Adipocyte (in vitro differentiated cells): ENCODE data around the gene TGDS.
A peak's percentile ranks its signal among the peaks of the same experiment; 100 is the strongest.

ENCODE experiments used
- DNase-seq: peaks from one replicate; pipeline ENCODE4 v3.0.0-alpha.2; 2015; ENCODE audit warnings: low read depth
- H3K27me3 ChIP-seq: replicated peaks from 2 replicates; pipeline ENCODE4 v1.7.0; 2013; ENCODE audit warnings: mild to moderate bottlenecking, low read length, moderate library complexity; ENCODE audit not compliant: control insufficient read depth, insufficient read depth
- H3K36me3 ChIP-seq: 2 replicates; pipeline ENCODE4 v1.7.0; 2013; ENCODE audit warnings: low read length, mild to moderate bottlenecking, moderate library complexity; ENCODE audit not compliant: control insufficient read depth, insufficient read depth, severe bottlenecking
- H3K4me1 ChIP-seq: 2 replicates; pipeline ENCODE4 v1.7.0; 2013; ENCODE audit warnings: mild to moderate bottlenecking, low read length, moderate library complexity; ENCODE audit not compliant: control insufficient read depth, insufficient read depth
- H3K4me3 ChIP-seq: 2 replicates; pipeline ENCODE4 v1.7.0; 2013; ENCODE audit warnings: mild to moderate bottlenecking, low read length, moderate library complexity
- H3K9ac ChIP-seq: 2 replicates; pipeline ENCODE4 v1.7.0; 2013; ENCODE audit warnings: mild to moderate bottlenecking, low read length, moderate library complexity
- H3K9me3 ChIP-seq: 2 replicates; pipeline ENCODE4 v1.7.0; 2013; ENCODE audit warnings: mild to moderate bottlenecking, low read length, moderate library complexity; ENCODE audit not compliant: control insufficient read depth

TGDS gene

GRCh38 chr13:94567581-94567980 lies 28.4 kb downstream of the TGDS start:
- Histone ChIP-seq H3K9ac (no peak overlapping the region), H3K4me3 (no peak overlapping the region), H3K36me3 (peaks cover 30% of the 10 kb centered on the region), H3K9me3 (no peaks in the 10 kb centered on the region), H3K27me3 (no peaks in the 10 kb centered on the region), H3K4me1 (no peaks in the 10 kb centered on the region)
- no peak for DNase-seq

GRCh38 chr13:94561126-94561525 lies 34.8 kb downstream of the TGDS start:
- Histone ChIP-seq H3K36me3 (peaks cover 8% of the 10 kb centered on the region), H3K4me3 (no peak overlapping the region), H3K9me3 (no peaks in the 10 kb centered on the region), H3K27me3 (no peaks in the 10 kb centered on the region), H3K4me1 (peaks cover 8% of the 10 kb centered on the region), H3K9ac (no peak overlapping the region)
- DNase-seq = no peak

- Histone ChIP-seq H3K4me1 (peaks cover 8% of the 10 kb centered on the region), H3K36me3 (peaks cover 8% of the 10 kb centered on the region), H3K9ac (no peak overlapping the region), H3K27me3 (no peaks in the 10 kb centered on the region), H3K4me3 (no peak overlapping the region), H3K9me3 (no peaks in the 10 kb centered on the region)
- no peak for DNase-seq
Measured at GRCh38 chr13:94560116-94560515, 35.8 kb downstream of the TGDS start.

- no peaks in the 10 kb centered on the region for H3K9me3 ChIP-seq
- DNase-seq = no peak
- H3K4me3 ChIP-seq = no peak overlapping the region
- peaks cover 8% of the 10 kb centered on the region for H3K4me1 ChIP-seq
- peaks cover 8% of the 10 kb centered on the region for H3K36me3 ChIP-seq
- no peaks in the 10 kb centered on the region for H3K27me3 ChIP-seq
- H3K9ac ChIP-seq = no peak overlapping the region
Measured at GRCh38 chr13:94559222-94559795, 36.6 kb downstream of the TGDS start.

GRCh38 chr13:94558716-94559115 lies 37.2 kb downstream of the TGDS start:
- Histone ChIP-seq H3K4me3 (no peak overlapping the region), H3K9ac (no peak overlapping the region), H3K4me1 (peaks cover 8% of the 10 kb centered on the region), H3K9me3 (no peaks in the 10 kb centered on the region), H3K27me3 (no peaks in the 10 kb centered on the region), H3K36me3 (peaks cover 8% of the 10 kb centered on the region)
- no peak for DNase-seq

GRCh38 chr13:94557684-94558235 lies 38.2 kb downstream of the TGDS start:
- peaks cover 8% of the 10 kb centered on the region for H3K4me1 ChIP-seq
- DNase-seq = no peak
- peaks cover 4% of the 10 kb centered on the region for H3K36me3 ChIP-seq
- no peak overlapping the region for H3K4me3 ChIP-seq
- no peaks in the 10 kb centered on the region for H3K27me3 ChIP-seq
- H3K9ac ChIP-seq = no peak overlapping the region
- H3K9me3 ChIP-seq = no peaks in the 10 kb centered on the region

GRCh38 chr13:94556621-94557020 lies 39.3 kb downstream of the TGDS start:
- H3K4me1 ChIP-seq = peaks cover 8% of the 10 kb centered on the region
- H3K27me3 ChIP-seq = no peaks in the 10 kb centered on the region
- no peak overlapping the region for H3K4me3 ChIP-seq
- H3K9ac ChIP-seq = no peak overlapping the region
- DNase-seq = no peak
- no peaks in the 10 kb centered on the region for H3K36me3 ChIP-seq
- no peaks in the 10 kb centered on the region for H3K9me3 ChIP-seq

- Histone ChIP-seq H3K27me3 (no peaks in the 10 kb centered on the region), H3K4me3 (no peak overlapping the region), H3K4me1 (peaks cover 8% of the 10 kb centered on the region), H3K9me3 (no peaks in the 10 kb centered on the region), H3K9ac (no peak overlapping the region), H3K36me3 (no peaks in the 10 kb centered on the region)
- DNase-seq = no peak
Measured at GRCh38 chr13:94556041-94556440, 39.9 kb downstream of the TGDS start.

GRCh38 chr13:94553766-94554165 lies 42.2 kb downstream of the TGDS start:
- Histone ChIP-seq H3K36me3 (no peaks in the 10 kb centered on the region), H3K27me3 (no peaks in the 10 kb centered on the region), H3K9me3 (no peaks in the 10 kb centered on the region), H3K4me3 (no peak overlapping the region), H3K4me1 (peaks cover 11% of the 10 kb centered on the region), H3K9ac (no peak overlapping the region)
- no peak for DNase-seq

- no peaks in the 10 kb centered on the region for H3K9me3 ChIP-seq
- H3K36me3 ChIP-seq = no peaks in the 10 kb centered on the region
- no peak overlapping the region for H3K9ac ChIP-seq
- H3K27me3 ChIP-seq = no peaks in the 10 kb centered on the region
- H3K4me1 ChIP-seq = peaks cover 18% of the 10 kb centered on the region
- DNase-seq = no peak
- H3K4me3 ChIP-seq = no peak overlapping the region
Measured at GRCh38 chr13:94552095-94552494, 43.9 kb downstream of the TGDS start.

GRCh38 chr13:94550062-94550738 lies 45.8 kb downstream of the TGDS start:
- no peaks in the 10 kb centered on the region for H3K27me3 ChIP-seq
- H3K9me3 ChIP-seq = no peaks in the 10 kb centered on the region
- H3K9ac ChIP-seq = peak overlapping the region; percentile 94
- no peaks in the 10 kb centered on the region for H3K36me3 ChIP-seq
- peaks cover 10% of the 10 kb centered on the region for H3K4me1 ChIP-seq
- peak overlapping the region; percentile 88 for H3K4me3 ChIP-seq
- peak; percentile 71 for DNase-seq
